GM12801 (cell line): Measurements from ENCODE around the gene CD1D.

Experiments
- TF ChIP-seq, protein P1 (sequence below): IDR thresholded peaks from one replicate; pipeline ENCODE4 v1.5.1; 2011; ENCODE audit warnings: control low read depth; ENCODE audit not compliant: insufficient read length; ENCODE audit errors: extremely low read depth

The CD1D gene

DNA sequence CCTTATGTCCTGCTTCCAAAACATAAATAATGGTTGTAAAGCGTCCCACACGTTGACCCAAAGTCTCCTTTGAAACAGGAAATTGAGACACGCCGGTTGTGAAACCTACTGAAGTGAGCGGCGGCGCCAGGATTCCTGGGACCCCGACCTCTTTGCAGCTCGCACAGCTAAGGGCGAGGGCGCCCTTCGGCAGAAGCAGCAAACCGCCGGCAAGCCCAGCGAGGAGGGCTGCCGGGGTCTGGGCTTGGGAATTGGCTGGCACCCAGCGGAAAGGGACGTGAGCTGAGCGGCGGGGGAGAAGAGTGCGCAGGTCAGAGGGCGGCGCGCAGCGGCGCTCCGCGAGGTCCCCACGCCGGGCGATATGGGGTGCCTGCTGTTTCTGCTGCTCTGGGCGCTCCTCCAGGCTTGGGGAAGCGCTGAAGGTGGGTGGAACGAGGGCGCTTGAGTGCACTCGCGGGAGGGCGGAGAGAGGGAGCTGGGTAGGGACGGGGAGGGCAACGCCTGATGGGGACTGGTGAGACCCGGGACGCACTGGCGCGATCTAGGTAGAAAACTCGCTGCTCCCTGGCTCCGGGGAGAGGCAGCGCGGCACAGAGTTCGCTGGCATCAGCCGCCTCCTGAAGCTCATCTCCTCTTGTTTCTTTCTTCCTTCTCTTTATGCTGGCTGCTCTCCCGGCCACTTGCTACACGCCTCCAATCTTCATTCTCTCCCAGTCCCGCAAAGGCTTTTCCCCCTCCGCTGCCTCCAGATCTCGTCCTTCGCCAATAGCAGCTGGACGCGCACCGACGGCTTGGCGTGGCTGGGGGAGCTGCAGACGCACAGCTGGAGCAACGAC is at the start of gene CD1D:
TSS of gene CD1D (plus strand) at position 155 of the 836 bp plus-strand sequence. CDS start at position 362, 207 bp downstream.
- TF ChIP-seq, protein P1, sequence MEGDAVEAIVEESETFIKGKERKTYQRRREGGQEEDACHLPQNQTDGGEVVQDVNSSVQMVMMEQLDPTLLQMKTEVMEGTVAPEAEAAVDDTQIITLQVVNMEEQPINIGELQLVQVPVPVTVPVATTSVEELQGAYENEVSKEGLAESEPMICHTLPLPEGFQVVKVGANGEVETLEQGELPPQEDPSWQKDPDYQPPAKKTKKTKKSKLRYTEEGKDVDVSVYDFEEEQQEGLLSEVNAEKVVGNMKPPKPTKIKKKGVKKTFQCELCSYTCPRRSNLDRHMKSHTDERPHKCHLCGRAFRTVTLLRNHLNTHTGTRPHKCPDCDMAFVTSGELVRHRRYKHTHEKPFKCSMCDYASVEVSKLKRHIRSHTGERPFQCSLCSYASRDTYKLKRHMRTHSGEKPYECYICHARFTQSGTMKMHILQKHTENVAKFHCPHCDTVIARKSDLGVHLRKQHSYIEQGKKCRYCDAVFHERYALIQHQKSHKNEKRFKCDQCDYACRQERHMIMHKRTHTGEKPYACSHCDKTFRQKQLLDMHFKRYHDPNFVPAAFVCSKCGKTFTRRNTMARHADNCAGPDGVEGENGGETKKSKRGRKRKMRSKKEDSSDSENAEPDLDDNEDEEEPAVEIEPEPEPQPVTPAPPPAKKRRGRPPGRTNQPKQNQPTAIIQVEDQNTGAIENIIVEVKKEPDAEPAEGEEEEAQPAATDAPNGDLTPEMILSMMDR = no peak

- TF ChIP-seq, protein P1 = no peak
Measured at GRCh38 chr1:158131217-158131616, 49.5 kb upstream of the CD1D start.

- TF ChIP-seq, protein P1 = no peak
Measured at GRCh38 chr1:158140764-158141192, 39.9 kb upstream of the CD1D start.

GRCh38 chr1:158145173-158145719 is 35.4 kb upstream of the CD1D start:
- TF ChIP-seq, protein P1 = no peak

DNA sequence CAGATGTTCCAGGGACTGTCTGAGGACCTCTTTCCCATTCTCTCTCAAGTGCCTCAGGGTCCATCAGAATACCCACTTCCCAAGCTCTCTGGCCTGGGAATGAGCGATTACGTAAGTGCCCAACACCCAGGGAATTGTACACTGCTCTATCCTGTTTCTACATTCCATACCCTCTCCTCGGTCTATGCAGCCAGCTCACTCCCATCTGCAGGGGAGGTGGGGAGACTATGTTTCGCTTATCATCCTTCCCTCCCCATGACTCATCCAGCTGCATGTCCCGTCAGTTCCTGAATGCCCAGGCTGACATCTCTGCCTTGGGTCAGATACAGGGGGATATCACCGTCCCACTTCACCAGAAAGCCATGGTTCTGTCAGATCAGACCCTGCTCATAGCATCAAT is 34.5 kb upstream of the CD1D start:
- TF ChIP-seq, protein P1 = no peak

DNA sequence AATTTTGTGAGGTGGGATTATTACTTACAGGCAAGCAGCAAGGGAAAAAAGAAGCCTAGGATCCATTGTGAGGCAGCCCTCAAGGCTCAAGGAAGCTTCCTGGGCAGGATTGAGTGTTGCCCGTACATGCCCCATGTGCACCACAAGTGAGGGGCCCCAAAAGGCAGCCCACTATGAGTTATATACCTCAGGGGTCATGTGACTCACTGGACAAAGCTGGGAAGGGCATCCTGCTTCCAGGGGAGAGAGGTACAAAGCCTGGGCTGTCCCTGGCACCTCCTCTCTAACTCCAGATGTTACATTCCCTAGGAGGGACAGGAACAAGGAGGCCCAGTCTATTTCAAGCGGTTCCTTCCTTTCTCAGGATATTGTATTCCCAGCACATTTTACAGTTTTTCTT is 34.0 kb upstream of the CD1D start:
- TF ChIP-seq, protein P1 = no peak

- TF ChIP-seq, protein P1 = no peak
Measured at GRCh38 chr1:158147401-158147800, 33.3 kb upstream of the CD1D start.
